Heart left ventricle (tissue), 13 donors: Measurements from ENCODE around the gene EFCAB12.

Source experiments
- CTCF ChIP-seq, 12 donors: fragments of 200-600 bp; sonication (generic) in 4 of 12; IDR thresholded peaks; one replicate each; pipeline versions ENCODE4 v1.5.0 to v1.8.0; 2018 to 2022; ENCODE audit warnings: antibody characterized with exemption in 12 of 12, mild to moderate bottlenecking in 5 of 12
- POLR2A ChIP-seq, 2 donors: fragments of 450-650 bp; IDR thresholded peaks; one replicate each; pipeline ENCODE4 v1.6.1; 2017; ENCODE audit warnings: antibody characterized with exemption in 2 of 2, mild to moderate bottlenecking in 2 of 2, moderate library complexity in 2 of 2
- donor health status: ischemic (EF 13 %, LVEDD 7.1; RV severe dilation, severe dysfunction).
- donor health status: DM: no; HTN: yes; CAD: no.
- donor health status: DM: no; HTN: no; CAD: no.
- donor health status: ischemic (EF 25% LVEDD 6.9; RV normal size, moderate dysfunction).
- donor health status: ischemic (EF 25% LVEDD 5.7; RV mildly dilated, moderate dysfunction).
- donor health status: ischemic (EF 35%, LVEDD 5.7; RV mildly dilated, moderate dysfunction).
- donor health status: nonischemic (EF 11% LVEDD 7.7; RV severe dilation, severe dysfunction).
- donor health status: DM: yes; HTN: yes; CAD: no.
- donor health status: PGD.
- donor health status: ischemic (EF 29% LVEDD 5.4; RV normal size, mild dysfunction).
- donor health status: nonischemic (EF 23%, LVEDD 6.1; RV moderate dilation, normal function).

DNA sequence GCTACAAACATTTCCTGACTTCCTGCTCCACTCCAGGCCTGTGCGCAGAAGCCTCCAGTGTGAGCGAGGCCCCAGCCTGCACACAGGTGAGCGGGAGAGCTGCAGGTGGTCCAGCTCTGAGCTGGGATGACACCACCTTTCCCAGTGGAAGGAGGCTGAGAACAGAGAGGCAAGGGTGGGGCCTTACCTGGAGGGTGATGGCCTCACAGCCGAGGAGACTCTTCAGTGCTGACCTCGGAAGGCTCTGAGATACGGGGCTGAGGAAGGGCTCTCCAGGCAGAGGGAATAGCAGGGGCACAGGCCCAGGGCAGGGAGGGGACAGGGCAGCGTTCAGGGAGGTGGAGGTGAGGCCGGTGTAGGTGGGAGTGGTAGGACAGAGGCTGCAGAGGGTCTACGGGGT is 70.8 kb downstream of the EFCAB12 start:
- TF ChIP-seq CTCF (IDR thresholded peaks at IDR 0.05) (no peak), POLR2A (IDR thresholded peaks at IDR 0.05) (no peak)
